ENCODE measurements around the gene BPIFB1. TPM values are rescaled to one million over a fixed set of nuclear protein-coding genes. Genes with fewer than 3 reads are reported as not detected.

Gene BPIFB1
- total and polyA plus RNA-seq, 5 experiments from 2014 or later: not detected

DNA sequence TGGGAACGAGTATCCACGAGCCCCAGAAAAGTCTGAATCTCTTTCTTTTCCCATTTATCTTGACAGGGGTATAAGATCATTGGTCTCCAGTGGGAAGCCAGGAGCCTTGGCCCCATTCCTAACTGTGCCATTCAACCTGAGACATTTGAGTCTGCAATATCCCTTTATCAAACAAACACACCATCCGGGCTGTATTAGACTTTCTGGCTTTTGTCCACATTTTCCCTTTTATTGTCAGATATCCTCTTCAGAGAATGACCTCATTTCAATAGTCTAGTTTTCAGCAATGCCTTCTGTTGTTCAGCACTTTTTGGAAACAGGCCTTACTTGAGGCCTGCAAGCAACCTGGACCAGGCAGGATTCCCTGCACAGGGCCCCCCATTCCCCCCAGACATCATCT, 31.5 kb upstream of the BPIFB1 start:
- no peak overlapping the region for H3K27ac Mint-ChIP-seq
- peaks cover 0 to 11% (median 6%) of the 10 kb centered on the region in 5 donors for H3K27me3 Mint-ChIP-seq
- no peak for ATAC-seq
- no peak overlapping the region for H3K4me3 Mint-ChIP-seq
- peaks cover 0 to 6% (median 2%) of the 10 kb centered on the region in 3 donors for H3K36me3 Mint-ChIP-seq
- peaks cover 0 to 10% (median 0%) of the 10 kb centered on the region in 9 donors for H3K9me3 Mint-ChIP-seq
- peaks cover 0 to 4% (median 0%) of the 10 kb centered on the region in 4 donors for H3K4me1 Mint-ChIP-seq
- no peak for DNase-seq
- POLR2A ChIA-PET: no interaction called here

DNA sequence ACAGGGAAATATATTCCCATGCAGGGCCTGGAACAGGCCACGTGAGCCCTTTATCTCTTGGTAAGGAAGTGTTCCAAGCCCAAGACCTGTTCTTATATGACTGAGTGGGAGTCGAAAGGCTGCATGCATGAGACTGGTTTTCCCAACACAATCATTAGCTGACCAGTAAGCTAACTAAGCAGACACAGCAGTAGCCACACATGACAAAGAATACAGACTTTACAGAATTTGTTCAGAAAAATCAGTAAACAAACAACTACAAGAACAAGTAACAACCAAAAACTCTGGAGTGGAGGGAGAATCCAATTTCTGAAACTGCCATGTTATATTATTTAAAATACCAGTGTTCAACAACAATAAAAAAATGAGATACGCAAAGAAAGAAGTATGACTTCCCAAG, 30.6 kb upstream of the BPIFB1 start:
- ATAC-seq (no peak), DNase-seq (no peak)
- peaks cover 0 to 6% (median 2%) of the 10 kb centered on the region in 3 donors for H3K36me3 Mint-ChIP-seq
- H3K27ac Mint-ChIP-seq: no peak overlapping the region
- H3K4me1 Mint-ChIP-seq: peaks cover 0 to 4% (median 0%) of the 10 kb centered on the region in 4 donors
- peaks cover 0 to 13% (median 6%) of the 10 kb centered on the region in 5 donors for H3K27me3 Mint-ChIP-seq
- peaks cover 0 to 10% (median 0%) of the 10 kb centered on the region in 9 donors for H3K9me3 Mint-ChIP-seq
- POLR2A ChIA-PET: no interaction called here
- H3K4me3 Mint-ChIP-seq: no peak overlapping the region

DNA sequence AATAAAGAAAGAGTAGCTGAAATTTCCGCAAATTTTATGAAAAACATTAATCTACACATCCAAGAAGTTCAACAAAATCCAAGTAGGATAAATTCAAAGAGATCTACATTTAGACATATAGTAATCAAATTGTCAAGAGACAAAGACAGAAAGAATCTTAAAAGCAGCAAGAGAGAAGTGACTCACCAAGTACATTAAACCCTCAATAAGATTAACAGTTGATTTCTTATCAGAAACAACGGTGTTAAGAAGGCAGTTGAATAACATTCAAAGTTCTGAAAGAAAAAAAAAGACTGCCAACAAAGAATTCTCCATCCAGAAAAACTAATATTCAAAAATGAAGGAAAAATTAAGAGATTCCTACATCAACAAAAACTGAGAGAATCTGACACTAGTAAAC, 28.0 kb upstream of the BPIFB1 start:
- H3K27me3 Mint-ChIP-seq: peaks cover 5 to 18% (median 7%) of the 10 kb centered on the region in 5 donors
- ATAC-seq: no peak
- DNase-seq: no peak
- no peak overlapping the region for H3K4me3 Mint-ChIP-seq
- peaks cover 0 to 4% (median 0%) of the 10 kb centered on the region in 4 donors for H3K4me1 Mint-ChIP-seq
- H3K9me3 Mint-ChIP-seq: peaks cover 0 to 10% (median 0%) of the 10 kb centered on the region in 9 donors
- H3K27ac Mint-ChIP-seq: no peak overlapping the region
- peaks cover 0 to 6% (median 2%) of the 10 kb centered on the region in 3 donors for H3K36me3 Mint-ChIP-seq
- POLR2A ChIA-PET: no interaction called here

GRCh38 chr20:33257237-33257636, 25.8 kb upstream of the BPIFB1 start:
- peaks cover 0 to 8% (median 5%) of the 10 kb centered on the region in 4 donors for H3K4me1 Mint-ChIP-seq
- ATAC-seq (no peak), DNase-seq (no peak)
- H3K4me3 Mint-ChIP-seq: no peak overlapping the region
- H3K27me3 Mint-ChIP-seq: peaks cover 14 to 29% (median 24%) of the 10 kb centered on the region in 5 donors
- H3K27ac Mint-ChIP-seq: no peak overlapping the region
- POLR2A ChIA-PET: no interaction called here
- peaks cover 0 to 10% (median 0%) of the 10 kb centered on the region in 9 donors for H3K9me3 Mint-ChIP-seq
- H3K36me3 Mint-ChIP-seq: peaks cover 0 to 6% (median 2%) of the 10 kb centered on the region in 3 donors

- POLR2A ChIA-PET: no interaction called here
- Mint-ChIP-seq H3K4me3 (no peak overlapping the region), H3K36me3 (peaks cover 0 to 3% (median 2%) of the 10 kb centered on the region in 3 donors), H3K4me1 (peaks cover 0 to 11% (median 6%) of the 10 kb centered on the region in 4 donors), H3K27ac (no peak overlapping the region), H3K27me3 (peaks cover 12 to 39% (median 30%) of the 10 kb centered on the region in 5 donors), H3K9me3 (peaks cover 0 to 5% (median 0%) of the 10 kb centered on the region in 9 donors)
- ATAC-seq (no peak), DNase-seq (no peak)
Measured at GRCh38 chr20:33259371-33259770, 23.6 kb upstream of the BPIFB1 start.

GRCh38 chr20:33261465-33261864, 21.5 kb upstream of the BPIFB1 start:
- ATAC-seq (no peak), DNase-seq (no peak)
- no peak overlapping the region for H3K4me3 Mint-ChIP-seq
- no peak overlapping the region for H3K27ac Mint-ChIP-seq
- peaks cover 11 to 48% (median 29%) of the 10 kb centered on the region in 5 donors for H3K27me3 Mint-ChIP-seq
- POLR2A ChIA-PET: no interaction called here
- H3K4me1 Mint-ChIP-seq: peaks cover 0 to 7% (median 6%) of the 10 kb centered on the region in 4 donors
- no peaks in the 10 kb centered on the region for H3K36me3 Mint-ChIP-seq
- no peaks in the 10 kb centered on the region for H3K9me3 Mint-ChIP-seq

GRCh38 chr20:33262658-33263065, 20.4 kb upstream of the BPIFB1 start:
- Mint-ChIP-seq H3K27me3 (peaks cover 11 to 52% (median 34%) of the 10 kb centered on the region in 5 donors), H3K27ac (no peak overlapping the region), H3K4me3 (no peak overlapping the region), H3K4me1 (peaks cover 0 to 7% (median 6%) of the 10 kb centered on the region in 4 donors), H3K36me3 (no peaks in the 10 kb centered on the region), H3K9me3 (no peaks in the 10 kb centered on the region)
- POLR2A ChIA-PET: no interaction called here
- ATAC-seq (no peak), DNase-seq (no peak)

- H3K4me3 Mint-ChIP-seq: no peak overlapping the region
- peak overlapping the region in 1 of 10 donors; percentile 25 for H3K27ac Mint-ChIP-seq
- POLR2A ChIA-PET: no interaction called here
- peaks cover 0 to 3% (median 0%) of the 10 kb centered on the region in 9 donors for H3K9me3 Mint-ChIP-seq
- no peaks in the 10 kb centered on the region for H3K36me3 Mint-ChIP-seq
- no peak for DNase-seq
- no peak for ATAC-seq
- H3K4me1 Mint-ChIP-seq: peaks cover 0 to 7% (median 6%) of the 10 kb centered on the region in 4 donors
- H3K27me3 Mint-ChIP-seq: peaks cover 16 to 63% (median 39%) of the 10 kb centered on the region in 5 donors
Measured at GRCh38 chr20:33263784-33264183, 19.2 kb upstream of the BPIFB1 start.

GRCh38 chr20:33267701-33268100, 15.3 kb upstream of the BPIFB1 start:
- Mint-ChIP-seq H3K4me1 (peaks cover 0 to under 1% (median under 1%) of the 10 kb centered on the region in 4 donors), H3K4me3 (no peak overlapping the region), H3K36me3 (no peaks in the 10 kb centered on the region), H3K27ac (no peak overlapping the region), H3K9me3 (peaks cover 0 to 3% (median 0%) of the 10 kb centered on the region in 9 donors), H3K27me3 (peaks cover 7 to 61% (median 22%) of the 10 kb centered on the region in 5 donors)
- POLR2A ChIA-PET: no interaction called here
- ATAC-seq (no peak), DNase-seq (no peak)

GRCh38 chr20:33272155-33272873, 10.7 kb upstream of the BPIFB1 start:
- peaks cover 6 to 45% (median 14%) of the 10 kb centered on the region in 5 donors for H3K27me3 Mint-ChIP-seq
- H3K4me1 Mint-ChIP-seq: no peaks in the 10 kb centered on the region
- peaks cover 0 to 3% (median 0%) of the 10 kb centered on the region in 9 donors for H3K9me3 Mint-ChIP-seq
- ATAC-seq (no peak), DNase-seq (no peak)
- H3K27ac Mint-ChIP-seq: peak overlapping the region in 1 of 10 donors; percentile 5
- H3K4me3 Mint-ChIP-seq: no peak overlapping the region
- no peaks in the 10 kb centered on the region for H3K36me3 Mint-ChIP-seq
- POLR2A ChIA-PET: no interaction called here

GRCh38 chr20:33273117-33273851, 9.7 kb upstream of the BPIFB1 start:
- Mint-ChIP-seq H3K27me3 (peaks cover 0 to 37% (median 8%) of the 10 kb centered on the region in 5 donors), H3K9me3 (no peaks in the 10 kb centered on the region), H3K4me1 (peaks cover 0 to 2% (median 0%) of the 10 kb centered on the region in 4 donors), H3K36me3 (no peaks in the 10 kb centered on the region), H3K4me3 (no peak overlapping the region), H3K27ac (no peak overlapping the region)
- POLR2A ChIA-PET: no interaction called here
- DNase-seq: no peak
- no peak for ATAC-seq

DNA sequence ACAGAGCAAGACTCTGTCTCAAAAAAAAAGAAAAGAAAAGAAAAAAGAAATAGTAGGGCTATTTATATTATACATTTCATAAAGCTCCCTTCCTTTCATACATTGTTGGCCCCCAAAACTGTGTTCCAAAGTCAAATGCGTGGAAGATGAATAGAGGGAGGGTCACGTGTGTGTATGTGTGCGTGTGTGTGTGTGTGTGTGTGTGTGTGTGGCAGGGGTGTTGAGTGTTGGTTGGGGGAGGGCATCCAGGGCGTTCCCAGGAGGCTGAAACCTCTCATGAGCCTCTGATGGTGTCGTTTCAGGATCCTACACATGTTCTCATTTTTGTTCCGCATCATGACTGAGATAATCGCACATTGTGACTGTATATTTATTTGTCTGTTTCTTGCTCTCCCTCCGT, 7.8 kb upstream of the BPIFB1 start:
- DNase-seq (no peak), ATAC-seq (no peak)
- H3K9me3 Mint-ChIP-seq: no peaks in the 10 kb centered on the region
- H3K27ac Mint-ChIP-seq: no peak overlapping the region
- POLR2A ChIA-PET: no interaction called here
- H3K4me1 Mint-ChIP-seq: peaks cover 0 to 2% (median 0%) of the 10 kb centered on the region in 4 donors
- H3K27me3 Mint-ChIP-seq: peaks cover 0 to 42% (median 9%) of the 10 kb centered on the region in 5 donors
- H3K36me3 Mint-ChIP-seq: no peaks in the 10 kb centered on the region
- no peak overlapping the region for H3K4me3 Mint-ChIP-seq

GRCh38 chr20:33275871-33276270, 7.1 kb upstream of the BPIFB1 start:
- no peak overlapping the region for H3K4me3 Mint-ChIP-seq
- peak overlapping the region in 1 of 10 donors; percentile 45 for H3K27ac Mint-ChIP-seq
- DNase-seq (no peak), ATAC-seq (no peak)
- peaks cover 0 to 2% (median 0%) of the 10 kb centered on the region in 4 donors for H3K4me1 Mint-ChIP-seq
- no peaks in the 10 kb centered on the region for H3K9me3 Mint-ChIP-seq
- POLR2A ChIA-PET: no interaction called here
- peaks cover 0 to 39% (median 9%) of the 10 kb centered on the region in 5 donors for H3K27me3 Mint-ChIP-seq
- no peaks in the 10 kb centered on the region for H3K36me3 Mint-ChIP-seq
